Posterior cingulate gyrus (tissue), 11 donors: ENCODE data around the gene IRAK4.
A peak's percentile ranks its signal among the peaks of the same experiment; 100 is the strongest.

Source experiments
- DNase-seq, 10 donors: peaks; one replicate each; pipeline versions ENCODE4 v3.0.0 to v3.0.0-alpha.2; 2020 to 2021; ENCODE audit warnings: mixed read lengths in 3 of 10
- intact Hi-C: fragments of 100-400 bp; cut with DNase I; formaldehyde crosslinking; loops from one replicate; pipeline ENCODE4 v1.15.1; 2023

IRAK4 gene

GRCh38 chr12:43763769-43764168, 5.0 kb downstream of the IRAK4 start:
- intact Hi-C loops: no loop called here
- no peak for DNase-seq

- DNase-seq: no peak
- intact Hi-C loops: no loop called here
These were observed 5.8 kb downstream of the IRAK4 start for GRCh38 chr12:43764528-43764927.

- DNase-seq: no peak
- intact Hi-C loops: no loop called here
These were observed 7.5 kb downstream of the IRAK4 start for GRCh38 chr12:43766291-43766690.

GRCh38 chr12:43776498-43776897, 17.7 kb downstream of the IRAK4 start:
- DNase-seq: no peak
- intact Hi-C loops: loop anchor here (1.0 kb wide), 1 partner anchor 106 kb away; no protein-coding TSS in a partner anchor

- intact Hi-C loops: no loop called here
- DNase-seq: no peak
These were observed 28.3 kb downstream of the IRAK4 start for GRCh38 chr12:43786899-43787693.

GRCh38 chr12:43789941-43790340, 31.2 kb downstream of the IRAK4 start:
- intact Hi-C loops: no loop called here
- DNase-seq: no peak

GRCh38 chr12:43795716-43796280, 37.0 kb downstream of the IRAK4 start:
- intact Hi-C loops: no loop called here
- DNase-seq: no peak

- DNase-seq: no peak
- intact Hi-C loops: no loop called here
These were observed 38.9 kb downstream of the IRAK4 start for GRCh38 chr12:43797561-43798217.

- intact Hi-C loops: loop anchor here (2.0 to 5.0 kb wide), 2 partner anchors 48 to 77 kb away; partner anchors contain the start of genes IRAK4 and PUS7L
- no peak for DNase-seq
These were observed 46.6 kb downstream of the IRAK4 start for GRCh38 chr12:43805149-43805859.

GRCh38 chr12:43805860-43806736, 47.3 kb downstream of the IRAK4 start, which contains the start of gene TWF1:
Gene TWF1, minus strand, starts transcription at chr12:43806317. Its CDS starts 72 bp downstream, at chr12:43806245.
- DNase-seq: peak; percentile 77 to 98 (median 84)
- intact Hi-C loops: loop anchor here (2.0 to 5.0 kb wide), 3 partner anchors 31 to 77 kb away; partner anchors contain the start of genes IRAK4, PUS7L and TMEM117

GRCh38 chr12:43806737-43807072, 48.0 kb downstream of the IRAK4 start:
- intact Hi-C loops: loop anchor here (2.0 to 5.0 kb wide), 2 partner anchors 30 to 49 kb away; partner anchors contain the start of genes IRAK4, PUS7L and TMEM117
- DNase-seq: no peak

- intact Hi-C loops: loop anchor here (2.0 to 5.0 kb wide), 2 partner anchors 29 to 50 kb away; partner anchors contain the start of genes IRAK4, PUS7L and TMEM117
- no peak for DNase-seq
These were observed 48.6 kb downstream of the IRAK4 start for GRCh38 chr12:43807386-43807785.

- intact Hi-C loops: no loop called here
- no peak for DNase-seq
These were observed 53.3 kb downstream of the IRAK4 start for GRCh38 chr12:43812057-43812456.

GRCh38 chr12:43812926-43813325, 54.2 kb downstream of the IRAK4 start:
- DNase-seq: no peak
- intact Hi-C loops: no loop called here

GRCh38 chr12:43815416-43815815, 56.7 kb downstream of the IRAK4 start:
- intact Hi-C loops: no loop called here
- DNase-seq: no peak

- DNase-seq: no peak
These were observed 57.4 kb downstream of the IRAK4 start for GRCh38 chr12:43816168-43816567.

GRCh38 chr12:43824207-43824775, 65.5 kb downstream of the IRAK4 start:
- DNase-seq: no peak
- intact Hi-C loops: no loop called here

More at GRCh38 chr12:43816168-43816567, 57.4 kb downstream of the IRAK4 start:
- intact Hi-C loops: no loop called here

GRCh38 chr12:43826681-43827080, 67.9 kb downstream of the IRAK4 start:
- intact Hi-C loops: no loop called here

GRCh38 chr12:43827093-43827492, 68.3 kb downstream of the IRAK4 start:
- intact Hi-C loops: no loop called here
- no peak for DNase-seq

More at GRCh38 chr12:43826681-43827080, 67.9 kb downstream of the IRAK4 start:
- DNase-seq: no peak
